Measurements from ENCODE around the gene DOP1A.

- TF ChIP-seq CTCF (conservative IDR thresholded peaks at IDR 0.05; ENCODE audit: low read depth, low read length) (no peak), EZH2 (IDR thresholded peaks at IDR 0.05; ENCODE audit: low read length, unreplicated experiment) (no peak), EZH2phosphoT487 (IDR thresholded peaks at IDR 0.05; ENCODE audit: borderline replicate concordance, low read length) (no peak)
Measured at GRCh38 chr6:83113258-83113657, 45.8 kb downstream of the DOP1A start.

Measured in PC-3 (cell line).